A549 (cell line): Measurements from ENCODE around the gene FAM240A. TPM values are rescaled to one million over a fixed set of nuclear protein-coding genes. Genes with fewer than 3 reads are reported as not detected.

ENCODE experiments used
- ATAC-seq, 2 experiments: fragments of 200-7000 bp in 1 of 2; fragments of >200 bp in 1 of 2; cut with Nextera tagmentation in 1 of 2; cut with Tn5 transposase in 1 of 2; 3 replicates each; pipeline versions ENCODE4 v1.8.0 to v1.9.1; 2018 to 2020; ENCODE audit warnings: mild to moderate bottlenecking in 1 of 2, moderate library complexity in 1 of 2
- CTCF ChIA-PET: fragments of 300-600 bp; sonication (Branson Sonifier 250); formaldehyde crosslinking; extraction: SDS; loops from one replicate; lab custom pipeline; 2021; ENCODE audit warnings: antibody characterized with exemption, inconsistent platforms; lab: Yijun Ruan, JAX
- POLR2A ChIA-PET: fragments of 350-600 bp; formaldehyde crosslinking; extraction: SDS; loops from one replicate; lab custom pipeline; 2021; ENCODE audit warnings: antibody characterized with exemption, inconsistent platforms; lab: Yijun Ruan, JAX
- DNase-seq, 2 experiments: peaks; one replicate each; pipeline versions ENCODE4 v3.0.0 to v3.0.0-alpha.2; 2011 to 2016; ENCODE audit warnings: low read depth in 1 of 2, low spot score in 1 of 2
- FAIRE-seq: peaks from 2 replicates; lab custom pipeline; 2011; peaks lifted over from hg19 to GRCh38; lab: Jason Lieb, UNC
- H3K27ac ChIP-seq, 2 experiments: fragments of >200 bp; sonication (Bioruptor Twin); formaldehyde crosslinking; 3 replicates each; pipeline ENCODE4 v1.5.1; 2016 to 2017
- H3K4me1 ChIP-seq: fragments of >200 bp; sonication (Bioruptor Twin); formaldehyde crosslinking; 3 replicates; pipeline ENCODE4 v1.6.1; 2016
- H3K4me2 ChIP-seq: fragments of >200 bp; sonication (Bioruptor Twin); formaldehyde crosslinking; 3 replicates; pipeline ENCODE4 v1.6.1; 2016
- H3K4me3 ChIP-seq: fragments of >200 bp; sonication (Bioruptor Twin); formaldehyde crosslinking; 3 replicates; pipeline ENCODE4 v1.5.1; 2016
- H3K9me3 ChIP-seq: fragments of >200 bp; sonication (Bioruptor Twin); formaldehyde crosslinking; 3 replicates; pipeline ENCODE4 v1.6.1; 2016
- EHMT2 ChIP-seq: fragments of 200-600 bp; sonication (generic); IDR thresholded peaks from 2 replicates; pipeline ENCODE4 v1.6.1; 2016; ENCODE audit warnings: antibody characterized with exemption, low read depth, mild to moderate bottlenecking, moderate library complexity
- ESRRA ChIP-seq: fragments of 150-350 bp; IDR thresholded peaks from 2 replicates; pipeline ENCODE4 v1.6.1; 2014; ENCODE audit warnings: mild to moderate bottlenecking, low read length, borderline replicate concordance
- GATA3 ChIP-seq: IDR thresholded peaks from 2 replicates; pipeline ENCODE4 v1.6.1; 2012; ENCODE audit warnings: borderline replicate concordance
- HDAC2 ChIP-seq: fragments of 200-600 bp; sonication (generic); IDR thresholded peaks from 2 replicates; pipeline ENCODE4 v1.6.1; 2016
- HEYL ChIP-seq: fragments of 250-450 bp; sonication (Bioruptor Pico); IDR thresholded peaks from 2 replicates; pipeline ENCODE4 v1.8.0; 2021; ENCODE audit warnings: mild to moderate bottlenecking, moderate library complexity
- HOXB13 ChIP-seq: fragments of 250-450 bp; sonication (Bioruptor Pico); IDR thresholded peaks from 2 replicates; pipeline ENCODE4 v1.5.0; 2020; ENCODE audit warnings: low read depth, mild to moderate bottlenecking, moderate library complexity
- HOXB5 ChIP-seq: fragments of 250-450 bp; sonication (Bioruptor Pico); IDR thresholded peaks from 2 replicates; pipeline ENCODE4 v1.5.0; 2020; ENCODE audit warnings: mild to moderate bottlenecking, moderate library complexity
- JUN ChIP-seq, 2 experiments: fragments of >200 bp; sonication (Bioruptor Twin); formaldehyde crosslinking; IDR thresholded peaks; 2 replicates in 1 of 2; 3 replicates in 1 of 2; pipeline ENCODE4 v1.6.1; 2016 to 2017
- JUNB ChIP-seq: fragments of >200 bp; sonication (Bioruptor Twin); formaldehyde crosslinking; IDR thresholded peaks from 2 replicates; pipeline ENCODE4 v1.6.1; 2016
- KDM5A ChIP-seq: fragments of 200-600 bp; sonication (generic); IDR thresholded peaks from 2 replicates; pipeline ENCODE4 v1.6.1; 2016; ENCODE audit warnings: antibody characterized with exemption, mild to moderate bottlenecking
- MAFK ChIP-seq: fragments of 450-650 bp; IDR thresholded peaks from 2 replicates; pipeline ENCODE4 v1.6.1; 2014; ENCODE audit not compliant: partially characterized antibody
- NFE2L2 ChIP-seq: fragments of 150-350 bp; conservative IDR thresholded peaks from 2 replicates; pipeline ENCODE4 v1.6.1; 2014; ENCODE audit warnings: low read length
- NPAS2 ChIP-seq: fragments of 250-450 bp; sonication (Bioruptor Pico); IDR thresholded peaks from 2 replicates; pipeline ENCODE4 v1.8.0; 2022; ENCODE audit warnings: mild to moderate bottlenecking, moderate library complexity, borderline replicate concordance
- RAD21 ChIP-seq, 2 experiments: fragments of >200 bp in 1 of 2; sonication (Bioruptor Twin) in 1 of 2; formaldehyde crosslinking in 1 of 2; IDR thresholded peaks in 1 of 2; conservative IDR thresholded peaks in 1 of 2; 2 replicates in 1 of 2; 3 replicates in 1 of 2; pipeline ENCODE4 v1.6.1; 2012 to 2018; ENCODE audit warnings: inconsistent platforms in 1 of 2
- RCOR1 ChIP-seq: fragments of 150-350 bp; IDR thresholded peaks from 2 replicates; pipeline ENCODE4 v1.6.1; 2014; ENCODE audit warnings: antibody characterized with exemption, low read length, low read depth
- RFX5 ChIP-seq: fragments of 450-650 bp; IDR thresholded peaks from 2 replicates; pipeline ENCODE4 v1.7.1; 2014; ENCODE audit warnings: antibody characterized with exemption, mild to moderate bottlenecking, moderate library complexity
- SMC3 ChIP-seq: fragments of >200 bp; sonication (Bioruptor Twin); formaldehyde crosslinking; IDR thresholded peaks from 3 replicates; pipeline ENCODE4 v1.6.1; 2018; ENCODE audit warnings: inconsistent platforms
- TFCP2L1 ChIP-seq: fragments of 250-450 bp; sonication (Bioruptor Pico); IDR thresholded peaks from 2 replicates; pipeline ENCODE4 v1.5.0; 2021; ENCODE audit warnings: mild to moderate bottlenecking
- WGBS: methylation state at CpG from one replicate; pipeline ENCODE4 v1.1.6; 2017; ENCODE audit errors: missing lambda C conversion rate; 5-methylcytosine and 5-hydroxymethylcytosine counted together
- polyA plus RNA-seq, 4 experiments: library from polyadenylated mRNA; depleted of rRNA in 3 of 4; stranded (reverse); fragments of >200 nt; fragmentation: RNase III in 1 of 4; extraction: RNeasy Plus Mini Kit Qiagen cat#74134 plus additional on column Dnase treatment in 1 of 4; gene quantifications; 2 replicates in 3 of 4; 3 replicates in 1 of 4; pipeline ENCODE4 v1.2.3, GENCODE V29; 2011 to 2017
- TF ChIP-seq, protein P1 (sequence below): IDR thresholded peaks from 2 replicates; pipeline ENCODE4 v1.6.1; 2012; ENCODE audit warnings: low read depth, borderline replicate concordance
- TF ChIP-seq, protein P2 (sequence below): IDR thresholded peaks from 2 replicates; pipeline ENCODE4 v1.6.1; 2012
- TF ChIP-seq, protein P3 (sequence below): fragments of >200 bp; sonication (Bioruptor Twin); formaldehyde crosslinking; IDR thresholded peaks from 3 replicates; pipeline ENCODE4 v1.5.1; 2016
- TF ChIP-seq, protein P4 (sequence below): fragments of 150-350 bp; IDR thresholded peaks from 2 replicates; pipeline ENCODE4 v1.6.1; 2014; ENCODE audit warnings: low read depth, mild to moderate bottlenecking, low read length

Gene FAM240A
- polyA plus RNA-seq, 2 of the 4 experiments (the other 2 are of a cell fraction) = not detected

DNA sequence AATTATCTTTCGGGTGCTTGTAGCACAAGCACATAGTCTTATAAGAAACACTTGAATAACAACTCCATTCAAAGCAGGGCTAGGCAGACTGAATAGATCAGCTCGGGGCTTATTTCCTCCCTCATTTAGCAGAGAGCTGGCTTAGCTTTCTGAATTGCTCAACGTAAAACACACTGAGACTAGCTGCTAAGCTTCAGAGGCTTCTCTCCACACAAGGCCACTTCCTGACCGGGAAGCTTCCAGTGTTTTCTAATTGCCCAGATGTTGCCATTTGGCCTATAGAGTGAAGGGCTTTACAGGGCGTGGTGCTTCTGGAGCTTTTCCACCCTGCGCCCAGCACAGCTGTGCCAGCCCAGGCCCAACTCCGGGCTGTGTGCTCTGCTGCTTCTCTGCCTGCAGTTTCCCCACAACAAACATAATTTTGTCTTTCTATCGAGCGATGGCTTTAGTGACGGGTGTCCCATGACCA, 16.6 kb downstream of the FAM240A start:
- H3K4me3 ChIP-seq = no peak overlapping the region
- H3K27ac ChIP-seq = no peak overlapping the region
- no peak for DNase-seq
- no peaks in the 10 kb centered on the region for H3K9me3 ChIP-seq
- 95% methylated on average over 7 of the region's 10 CpGs for WGBS
- H3K4me2 ChIP-seq = no peak overlapping the region
- ChIA-PET POLR2A (no interaction called here), CTCF (interaction anchor here (0.6 to 9.1 kb wide), 9 partner anchors 10 to 146 kb away, joined by 3 to 90 read pairs (median 6); partner anchors contain the start of gene ALS2CL)
- no peak for ATAC-seq
- H3K4me1 ChIP-seq = 0 out of 3 replicates have a peak, but pooled peaks cover 3% of the 10 kb centered on the region
- TF ChIP-seq TFCP2L1 (CRISPR knock-in tag) = no peak
- TF ChIP-seq, protein P1, sequence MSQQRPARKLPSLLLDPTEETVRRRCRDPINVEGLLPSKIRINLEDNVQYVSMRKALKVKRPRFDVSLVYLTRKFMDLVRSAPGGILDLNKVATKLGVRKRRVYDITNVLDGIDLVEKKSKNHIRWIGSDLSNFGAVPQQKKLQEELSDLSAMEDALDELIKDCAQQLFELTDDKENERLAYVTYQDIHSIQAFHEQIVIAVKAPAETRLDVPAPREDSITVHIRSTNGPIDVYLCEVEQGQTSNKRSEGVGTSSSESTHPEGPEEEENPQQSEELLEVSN = no peak
- TF ChIP-seq NPAS2 (CRISPR knock-in tag) = no peak
- FAIRE-seq = no peak

DNA sequence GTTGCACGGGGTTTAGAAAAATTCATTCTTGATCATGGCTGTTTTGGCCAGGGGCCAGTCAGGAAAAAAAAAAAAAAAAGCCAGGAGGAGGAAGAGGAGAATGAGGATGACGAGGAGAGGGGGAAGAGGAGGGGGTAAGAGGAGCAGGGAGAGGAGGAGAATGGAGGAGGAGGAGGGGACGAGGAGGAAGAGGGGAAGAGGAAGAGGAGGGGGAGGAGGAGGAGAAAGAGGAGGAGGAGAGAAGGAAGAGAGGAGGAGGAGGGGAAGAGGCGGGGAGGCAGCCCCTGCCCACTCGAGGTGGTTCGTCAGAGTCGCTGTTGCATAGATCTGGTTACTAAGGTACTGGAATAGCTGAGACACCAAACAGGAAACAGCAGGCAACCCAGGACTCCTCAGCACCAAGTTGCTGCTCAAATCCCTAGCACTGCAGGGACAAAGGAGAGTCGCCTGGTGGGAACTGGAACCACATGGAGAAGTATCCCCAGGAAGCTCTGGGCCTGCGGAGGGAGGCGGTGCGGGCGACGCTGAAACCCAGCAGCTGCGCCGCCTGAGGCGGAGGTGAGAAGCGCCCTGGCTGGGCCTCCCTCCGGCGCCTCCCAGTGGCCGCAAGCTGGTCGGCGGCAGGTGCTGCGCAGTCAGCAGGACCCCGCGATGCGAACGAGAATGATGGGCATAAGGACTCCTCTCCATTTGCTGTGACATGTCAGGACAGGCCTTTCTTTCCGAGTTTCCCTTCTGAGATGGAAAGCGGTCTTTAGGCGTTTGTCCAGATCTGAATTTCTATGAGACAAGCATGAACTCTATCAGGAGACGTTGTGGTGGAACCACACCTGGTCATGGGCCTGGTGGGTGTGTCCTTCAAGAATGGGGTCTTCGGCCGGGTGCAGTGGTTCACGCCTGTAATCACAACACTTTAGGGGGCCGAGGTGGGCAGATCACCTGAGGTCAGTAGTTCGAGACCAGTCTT, 17.5 kb downstream of the FAM240A start:
- no peak for FAIRE-seq
- Histone ChIP-seq H3K27ac (peak overlapping the region in 1 of 2 experiments; percentile 66; a peak in 4 of 6 replicates), H3K9me3 (no peaks in the 10 kb centered on the region), H3K4me1 (0 out of 3 replicates have a peak, but pooled peaks cover 3% of the 10 kb centered on the region)
- TF ChIP-seq SMC3 (peak; percentile 73), RAD21 (conservative IDR thresholded peaks at IDR 0.05 in 1 of 2, IDR thresholded peaks at IDR 0.05 in 1 of 2) (peak; percentile 46 to 59), RFX5 (no peak), ESRRA (no peak), MAFK (peak; percentile 62)
- TF ChIP-seq, protein P2, sequence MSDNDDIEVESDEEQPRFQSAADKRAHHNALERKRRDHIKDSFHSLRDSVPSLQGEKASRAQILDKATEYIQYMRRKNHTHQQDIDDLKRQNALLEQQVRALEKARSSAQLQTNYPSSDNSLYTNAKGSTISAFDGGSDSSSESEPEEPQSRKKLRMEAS = peak; percentile 45
- TF ChIP-seq, protein P3, sequence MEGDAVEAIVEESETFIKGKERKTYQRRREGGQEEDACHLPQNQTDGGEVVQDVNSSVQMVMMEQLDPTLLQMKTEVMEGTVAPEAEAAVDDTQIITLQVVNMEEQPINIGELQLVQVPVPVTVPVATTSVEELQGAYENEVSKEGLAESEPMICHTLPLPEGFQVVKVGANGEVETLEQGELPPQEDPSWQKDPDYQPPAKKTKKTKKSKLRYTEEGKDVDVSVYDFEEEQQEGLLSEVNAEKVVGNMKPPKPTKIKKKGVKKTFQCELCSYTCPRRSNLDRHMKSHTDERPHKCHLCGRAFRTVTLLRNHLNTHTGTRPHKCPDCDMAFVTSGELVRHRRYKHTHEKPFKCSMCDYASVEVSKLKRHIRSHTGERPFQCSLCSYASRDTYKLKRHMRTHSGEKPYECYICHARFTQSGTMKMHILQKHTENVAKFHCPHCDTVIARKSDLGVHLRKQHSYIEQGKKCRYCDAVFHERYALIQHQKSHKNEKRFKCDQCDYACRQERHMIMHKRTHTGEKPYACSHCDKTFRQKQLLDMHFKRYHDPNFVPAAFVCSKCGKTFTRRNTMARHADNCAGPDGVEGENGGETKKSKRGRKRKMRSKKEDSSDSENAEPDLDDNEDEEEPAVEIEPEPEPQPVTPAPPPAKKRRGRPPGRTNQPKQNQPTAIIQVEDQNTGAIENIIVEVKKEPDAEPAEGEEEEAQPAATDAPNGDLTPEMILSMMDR = peak; percentile 82
- TF ChIP-seq, all 56 proteins: peak for 5
- POLR2A ChIA-PET = interaction anchor here (0.9 kb wide), 1 partner anchor 141 kb away, joined by 3 read pairs; no protein-coding TSS in a partner anchor
- DNase-seq = peak; percentile 48 to 70
- ATAC-seq = peak; percentile 94 to 100
- CTCF ChIA-PET = interaction anchor here (0.6 to 9.1 kb wide), 24 partner anchors 9 to 796 kb away, joined by 3 to 90 read pairs (median 4); partner anchors contain the start of gene ALS2CL
- Histone ChIP-seq H3K4me3 (no peak overlapping the region), H3K4me2 (peak overlapping the region; percentile 61)
- WGBS = 37% methylated on average over 17 of the region's 36 CpGs

DNA sequence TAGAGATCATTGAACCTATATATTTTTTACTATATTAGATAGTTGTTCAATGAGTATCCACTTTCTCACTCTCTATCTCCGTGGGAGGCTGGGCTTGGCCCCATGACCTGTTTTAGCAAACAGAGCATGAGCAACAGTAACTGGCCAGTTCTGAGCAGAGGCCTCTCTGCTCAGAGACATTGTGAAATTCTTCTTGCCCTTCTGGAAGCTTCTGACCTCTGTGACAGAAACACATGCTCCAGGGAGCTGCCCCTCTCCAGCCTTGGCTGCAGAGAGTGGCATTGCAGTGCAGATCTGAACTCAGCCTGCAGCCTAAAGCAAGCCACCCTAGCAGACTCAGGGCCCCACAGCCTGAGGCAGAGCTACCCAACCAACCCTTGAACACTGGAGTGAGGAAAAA, 20.5 kb downstream of the FAM240A start:
- WGBS = 19% methylated on average over 1 of the region's 1 CpG

More for the DNA sequence above, 20.5 kb downstream of the FAM240A start:
- Histone ChIP-seq H3K4me1 (0 out of 3 replicates have a peak, but pooled peaks cover 3% of the 10 kb centered on the region), H3K9me3 (no peaks in the 10 kb centered on the region), H3K4me3 (no peak overlapping the region), H3K27ac (no peak overlapping the region), H3K4me2 (no peak overlapping the region)
- no peak for TF ChIP-seq KDM5A
- no peak for TF ChIP-seq JUNB
- TF ChIP-seq, protein P4, sequence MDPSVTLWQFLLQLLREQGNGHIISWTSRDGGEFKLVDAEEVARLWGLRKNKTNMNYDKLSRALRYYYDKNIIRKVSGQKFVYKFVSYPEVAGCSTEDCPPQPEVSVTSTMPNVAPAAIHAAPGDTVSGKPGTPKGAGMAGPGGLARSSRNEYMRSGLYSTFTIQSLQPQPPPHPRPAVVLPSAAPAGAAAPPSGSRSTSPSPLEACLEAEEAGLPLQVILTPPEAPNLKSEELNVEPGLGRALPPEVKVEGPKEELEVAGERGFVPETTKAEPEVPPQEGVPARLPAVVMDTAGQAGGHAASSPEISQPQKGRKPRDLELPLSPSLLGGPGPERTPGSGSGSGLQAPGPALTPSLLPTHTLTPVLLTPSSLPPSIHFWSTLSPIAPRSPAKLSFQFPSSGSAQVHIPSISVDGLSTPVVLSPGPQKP = no peak
- TF ChIP-seq JUN (IDR thresholded peaks at IDR 0.05) = no peak
- no peak for TF ChIP-seq HEYL (CRISPR knock-in tag)
- TF ChIP-seq TFCP2L1 (CRISPR knock-in tag) = no peak
- no peak for TF ChIP-seq RFX5
- no peak for TF ChIP-seq HOXB13
- TF ChIP-seq RCOR1 = no peak
- no peak for TF ChIP-seq HDAC2
- no peak for TF ChIP-seq ESRRA
- no peak for TF ChIP-seq EHMT2
- no peak for TF ChIP-seq NFE2L2
- no peak for TF ChIP-seq HOXB5 (CRISPR knock-in tag)
- TF ChIP-seq GATA3 = no peak
- ChIA-PET POLR2A (no interaction called here), CTCF (interaction anchor here (0.6 to 9.1 kb wide), 2 partner anchors 38 to 145 kb away, joined by 4 to 90 read pairs; no protein-coding TSS in a partner anchor)
- no peak for FAIRE-seq
- no peak for ATAC-seq
- no peak for DNase-seq
